UCSD-AML1 (cell line): ENCODE measurements around the gene MCUB.
A peak's percentile ranks its signal among the peaks of the same experiment; 100 is the strongest.
"Not testable (repeated sequence)": the region's sequence is repeated elsewhere in the genome, so short reads cannot be mapped to it uniquely, and the experiment has no call there.

Source experiments
- DNase-seq: peaks from one replicate; lab custom pipeline; 2025; ENCODE audit not compliant: unreplicated experiment; lab: John Stamatoyannopoulos, UW

Gene MCUB, protein sequence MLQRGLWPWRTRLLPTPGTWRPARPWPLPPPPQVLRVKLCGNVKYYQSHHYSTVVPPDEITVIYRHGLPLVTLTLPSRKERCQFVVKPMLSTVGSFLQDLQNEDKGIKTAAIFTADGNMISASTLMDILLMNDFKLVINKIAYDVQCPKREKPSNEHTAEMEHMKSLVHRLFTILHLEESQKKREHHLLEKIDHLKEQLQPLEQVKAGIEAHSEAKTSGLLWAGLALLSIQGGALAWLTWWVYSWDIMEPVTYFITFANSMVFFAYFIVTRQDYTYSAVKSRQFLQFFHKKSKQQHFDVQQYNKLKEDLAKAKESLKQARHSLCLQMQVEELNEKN

GRCh38 chr4:109559983-109560686 is at the start of gene MCUB:
MCUB (plus strand) TSS chr4:109560246; CDS start chr4:109560338, 92 bp downstream.
- peak; percentile 44 for DNase-seq

- DNase-seq, result no peak
Observed at GRCh38 chr4:109510687-109511086, 49.4 kb upstream of the MCUB start.

DNA sequence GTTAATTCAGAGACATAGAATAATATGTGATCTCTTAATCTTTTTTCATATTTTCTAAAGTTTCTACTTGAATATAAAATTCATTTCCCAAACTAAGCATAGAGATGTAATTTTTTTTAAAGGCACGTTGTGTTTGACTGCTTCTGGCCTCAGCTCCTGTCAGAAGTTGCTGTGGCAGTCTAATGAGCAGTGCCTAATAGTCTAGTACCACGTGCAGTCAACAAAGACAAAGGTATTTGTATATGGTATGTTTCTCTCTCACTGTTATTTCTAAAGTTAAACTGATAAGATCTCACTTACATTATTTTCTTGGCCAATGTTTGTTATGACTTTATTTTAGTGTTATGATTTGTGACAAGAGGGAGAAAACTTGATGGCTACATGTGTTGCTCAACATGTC is 48.6 kb upstream of the MCUB start:
- no peak for DNase-seq

DNA sequence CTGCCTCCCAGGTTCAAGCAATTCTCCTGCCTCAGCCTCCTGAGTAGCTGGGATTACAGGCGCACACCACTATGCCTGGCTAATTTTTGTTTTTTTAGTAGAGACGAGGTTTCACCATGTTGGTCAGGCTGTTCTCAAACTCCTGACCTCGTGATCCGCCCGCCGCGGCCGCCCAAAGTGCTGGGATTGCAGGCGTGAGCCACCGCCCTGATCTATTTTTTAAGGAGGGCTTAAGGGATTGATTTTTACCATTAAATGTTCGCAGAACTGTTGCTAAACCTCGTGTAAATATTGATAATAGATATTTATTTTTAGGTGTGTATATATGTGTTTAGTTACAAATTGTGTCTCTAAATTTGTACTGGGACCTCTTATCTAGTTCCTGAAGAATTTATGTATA is 46.7 kb upstream of the MCUB start:
- not testable (repeated sequence) for DNase-seq

DNA sequence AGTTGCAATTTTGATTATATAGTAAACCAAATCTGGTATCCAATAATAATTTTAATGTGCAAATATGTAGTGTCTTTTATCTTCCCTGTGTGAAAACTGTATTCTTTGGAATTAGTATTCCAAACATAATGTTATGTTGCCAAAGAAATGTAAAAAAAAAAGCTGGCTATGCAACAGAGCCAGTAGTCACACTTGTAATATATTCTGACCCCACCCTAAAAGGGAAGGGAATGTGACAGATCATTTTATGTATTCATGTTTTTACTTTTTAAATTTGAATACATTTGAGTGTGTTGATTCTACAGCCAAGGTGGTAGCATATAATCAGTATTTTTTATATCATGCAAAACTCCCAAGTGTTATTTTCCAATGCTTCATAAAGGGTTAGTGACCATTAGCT is 27.9 kb upstream of the MCUB start:
- no peak for DNase-seq

DNA sequence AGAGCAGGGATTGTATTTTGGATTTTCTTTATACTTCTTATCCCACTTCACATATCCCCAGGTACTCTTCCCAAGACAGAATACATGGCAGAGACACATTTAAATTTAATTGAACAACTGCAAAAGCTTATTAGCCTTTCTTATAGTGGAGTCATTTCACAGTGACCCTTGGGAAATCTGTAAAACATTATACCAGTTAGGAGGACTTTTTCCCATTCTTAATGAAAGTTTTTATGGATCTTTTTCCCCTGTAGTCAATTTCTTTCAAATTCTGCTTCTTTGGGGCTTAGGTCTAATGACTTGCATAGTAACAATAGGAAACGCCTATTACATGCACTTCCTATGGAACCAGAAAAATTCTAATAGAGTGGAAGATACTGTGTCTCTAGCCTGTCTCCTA is 14.6 kb upstream of the MCUB start:
- no peak for DNase-seq

- DNase-seq, result no peak
Observed at GRCh38 chr4:109547394-109547793, 12.7 kb upstream of the MCUB start.

DNA sequence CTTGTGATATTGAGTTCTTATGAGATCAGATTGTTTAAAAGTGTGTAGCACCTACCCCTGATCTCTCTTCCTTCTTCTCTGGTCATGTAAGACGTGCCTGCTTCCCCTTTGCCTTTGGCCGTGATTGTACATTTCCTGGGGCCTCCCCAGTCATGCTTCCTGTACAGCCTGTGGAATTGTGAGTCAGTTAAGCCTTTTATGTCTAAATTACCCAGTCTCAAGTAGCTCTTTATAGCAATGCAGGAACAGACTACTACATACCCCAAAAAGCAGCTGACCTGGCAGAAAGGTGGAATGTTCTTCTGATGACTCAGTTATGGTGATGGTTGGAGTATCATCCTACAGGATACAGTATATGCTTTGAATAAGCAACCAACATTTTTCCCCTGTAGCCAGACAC is 11.4 kb upstream of the MCUB start:
- peak; percentile 45 for DNase-seq

DNA sequence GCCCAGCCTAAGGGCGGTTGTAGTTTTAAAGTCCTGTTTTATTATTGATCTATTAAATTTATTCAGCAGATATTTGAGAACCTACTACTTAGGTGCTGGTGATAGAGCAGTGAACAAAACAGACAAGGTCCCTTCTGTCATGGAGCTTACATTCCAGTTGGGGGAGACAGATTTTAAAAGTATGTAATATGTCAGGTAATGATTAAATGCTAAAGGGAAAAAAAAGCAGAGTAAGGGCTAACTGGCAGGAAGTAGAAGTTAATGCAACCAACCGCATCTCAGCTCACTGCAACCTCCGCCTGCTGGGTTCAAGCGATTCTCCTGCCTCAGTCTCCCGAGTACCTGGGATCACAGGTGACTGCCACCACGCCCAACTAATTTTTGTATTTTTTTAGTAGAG is 7.8 kb upstream of the MCUB start:
- no peak for DNase-seq

DNA sequence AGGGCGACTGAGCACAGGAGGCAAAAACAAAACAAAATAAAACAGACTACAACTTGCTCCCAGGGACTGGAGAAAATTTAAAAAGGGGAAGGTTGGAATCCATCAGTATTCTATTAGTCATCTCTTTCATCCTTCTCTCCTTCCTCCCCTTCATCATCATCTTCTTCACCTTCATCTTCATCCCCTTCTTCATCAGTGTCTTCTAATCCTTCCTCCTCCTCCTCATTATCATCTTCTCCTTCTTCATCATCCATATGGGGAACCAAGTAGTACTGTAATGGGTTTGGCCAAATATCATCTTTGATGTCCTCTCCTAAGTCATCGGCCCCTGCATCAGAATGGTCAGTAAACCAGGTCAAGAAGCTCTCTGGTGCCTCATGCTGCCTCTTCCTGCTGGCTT is 6.9 kb upstream of the MCUB start:
- DNase-seq, result no peak

GRCh38 chr4:109554971-109555370 is 5.1 kb upstream of the MCUB start:
- DNase-seq, result no peak

GRCh38 chr4:109557433-109557832 is 2.6 kb upstream of the MCUB start:
- DNase-seq, result no peak

DNA sequence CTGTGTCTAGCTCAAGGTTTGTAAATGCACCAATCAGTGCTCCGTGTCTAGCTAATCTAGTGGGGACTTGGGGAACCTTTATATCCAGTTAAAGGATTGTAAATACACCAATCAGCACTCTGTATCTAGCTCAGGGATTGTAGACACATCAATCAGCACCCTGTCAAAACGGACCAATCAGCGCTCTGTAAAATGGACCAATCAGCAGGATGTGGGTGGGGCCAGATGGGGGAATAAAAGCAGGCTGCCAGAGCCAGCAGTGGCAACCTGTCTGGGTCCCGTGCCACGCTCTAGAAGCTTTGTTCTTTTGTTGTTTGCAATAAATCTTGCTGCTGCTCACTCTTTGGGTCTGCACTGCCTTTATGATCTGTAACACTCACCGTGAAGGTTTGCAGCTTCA is 2.0 kb upstream of the MCUB start:
- not testable (repeated sequence) for DNase-seq

DNA sequence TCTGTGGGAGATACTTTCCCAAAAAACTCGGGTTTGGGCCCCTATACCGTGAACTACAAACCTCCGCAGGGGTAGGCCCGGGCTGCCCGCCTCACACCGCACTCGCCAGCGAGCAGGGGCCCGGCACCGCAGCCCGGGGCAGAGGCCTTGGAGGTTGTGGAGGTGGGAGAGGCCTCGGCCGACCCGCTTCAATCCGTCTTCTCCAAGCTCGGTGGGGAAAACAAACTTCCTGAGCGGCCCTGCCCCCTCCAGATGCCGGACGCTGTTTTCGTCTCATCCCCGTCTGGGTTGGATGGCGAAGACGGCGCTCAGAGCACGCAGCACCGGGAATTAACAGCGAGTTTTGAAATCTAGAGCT is 442 bp upstream of the MCUB start:
- DNase-seq, result no peak

DNA sequence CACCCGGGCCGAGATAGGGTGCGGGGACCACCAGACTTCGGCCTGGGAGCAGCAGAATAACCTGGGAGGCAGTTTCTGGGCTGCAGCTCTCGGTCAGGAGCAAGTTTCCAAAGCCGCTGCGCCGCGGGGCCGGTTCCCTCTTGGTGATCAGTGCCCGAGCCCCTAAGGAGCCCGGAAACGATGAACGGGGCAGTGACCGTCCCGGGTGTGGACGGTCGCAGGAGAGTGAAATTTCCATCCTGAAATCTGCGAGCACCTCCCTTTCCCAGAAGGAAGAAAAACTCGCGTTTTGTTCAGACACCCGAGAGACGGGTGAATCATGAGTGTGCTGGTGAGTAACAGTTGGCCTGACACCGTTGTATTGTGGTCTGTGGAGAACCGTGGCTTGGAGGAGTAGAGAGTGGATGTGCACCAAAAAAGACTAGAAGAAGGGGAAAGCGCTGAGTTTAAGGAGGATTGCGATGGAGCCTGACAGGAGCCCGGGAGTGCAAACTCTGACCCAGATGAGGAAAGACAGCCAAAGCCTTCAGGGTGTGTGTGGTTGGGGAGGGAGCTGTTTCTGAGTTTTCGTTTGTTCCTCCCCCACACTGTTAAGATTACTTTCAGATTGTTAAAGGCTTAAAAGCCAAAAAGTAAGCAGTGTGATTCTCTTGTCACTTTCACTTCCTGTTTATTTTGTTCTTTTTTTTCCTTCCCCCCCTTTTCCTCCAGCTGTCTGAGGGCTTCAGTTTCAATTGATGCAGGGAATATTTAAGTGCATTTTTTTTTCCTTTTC is 828 bp downstream of the MCUB start:
- DNase-seq, result peak; percentile 41

DNA sequence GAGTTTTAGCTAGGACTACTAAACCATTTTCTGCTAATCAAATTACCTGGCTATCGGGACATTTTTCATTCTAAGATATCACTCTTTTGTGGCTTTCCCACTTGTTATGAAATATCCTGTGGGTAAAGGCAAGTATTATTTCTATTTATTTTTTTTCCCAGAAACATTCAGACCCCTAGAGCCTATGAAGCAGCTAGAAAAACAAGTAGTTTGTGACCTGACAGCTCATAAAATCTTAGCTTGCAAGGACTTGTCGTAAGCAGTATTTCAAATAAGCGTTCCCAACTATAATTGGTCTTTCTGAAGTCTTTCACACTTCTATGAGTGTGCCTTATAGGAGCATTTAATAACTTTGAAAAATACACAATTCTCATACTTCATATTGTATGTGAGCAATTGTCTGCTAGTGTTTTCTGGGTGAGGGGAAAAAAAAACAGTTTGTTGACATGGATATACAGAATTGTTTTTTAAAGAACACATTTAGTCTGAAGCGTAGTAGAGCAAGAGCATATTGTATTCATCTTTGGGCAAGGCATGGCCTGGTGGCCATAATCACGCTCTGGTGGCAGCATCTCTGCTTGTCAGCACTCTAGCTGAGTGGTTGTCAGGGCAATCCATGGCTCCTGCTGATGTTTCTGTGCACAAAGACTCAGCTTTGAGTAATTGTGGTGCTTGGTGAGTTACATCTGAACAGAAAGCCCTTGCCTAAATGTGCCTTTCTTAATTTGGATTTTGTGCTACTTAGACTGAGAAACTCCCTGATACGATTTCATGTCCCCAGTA is 2.6 kb downstream of the MCUB start:
- DNase-seq, result no peak

GRCh38 chr4:109571494-109571893 is 11.4 kb downstream of the MCUB start:
- DNase-seq, result no peak

- no peak for DNase-seq
Observed at GRCh38 chr4:109572154-109572553, 12.1 kb downstream of the MCUB start.

DNA sequence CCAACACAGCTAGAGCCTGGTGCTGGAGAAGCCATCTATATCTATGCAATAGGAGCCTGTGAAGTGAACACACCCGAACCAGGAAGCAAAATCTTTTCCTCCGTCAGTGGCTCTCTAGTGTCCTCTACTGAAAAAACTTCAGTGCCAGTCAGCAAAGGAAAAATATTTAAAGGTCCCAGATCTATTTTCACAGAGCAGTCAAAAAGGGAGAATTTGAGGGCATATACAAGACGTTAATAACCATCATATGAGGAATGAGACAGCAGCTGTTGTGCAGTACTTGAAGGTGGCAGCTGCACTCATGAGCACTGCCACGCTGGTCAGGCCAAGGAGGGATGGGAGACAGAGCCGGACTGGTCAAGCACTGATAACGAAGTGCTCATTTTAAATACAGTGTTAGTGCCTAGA is 14.4 kb downstream of the MCUB start:
- DNase-seq, result peak; percentile 8

DNA sequence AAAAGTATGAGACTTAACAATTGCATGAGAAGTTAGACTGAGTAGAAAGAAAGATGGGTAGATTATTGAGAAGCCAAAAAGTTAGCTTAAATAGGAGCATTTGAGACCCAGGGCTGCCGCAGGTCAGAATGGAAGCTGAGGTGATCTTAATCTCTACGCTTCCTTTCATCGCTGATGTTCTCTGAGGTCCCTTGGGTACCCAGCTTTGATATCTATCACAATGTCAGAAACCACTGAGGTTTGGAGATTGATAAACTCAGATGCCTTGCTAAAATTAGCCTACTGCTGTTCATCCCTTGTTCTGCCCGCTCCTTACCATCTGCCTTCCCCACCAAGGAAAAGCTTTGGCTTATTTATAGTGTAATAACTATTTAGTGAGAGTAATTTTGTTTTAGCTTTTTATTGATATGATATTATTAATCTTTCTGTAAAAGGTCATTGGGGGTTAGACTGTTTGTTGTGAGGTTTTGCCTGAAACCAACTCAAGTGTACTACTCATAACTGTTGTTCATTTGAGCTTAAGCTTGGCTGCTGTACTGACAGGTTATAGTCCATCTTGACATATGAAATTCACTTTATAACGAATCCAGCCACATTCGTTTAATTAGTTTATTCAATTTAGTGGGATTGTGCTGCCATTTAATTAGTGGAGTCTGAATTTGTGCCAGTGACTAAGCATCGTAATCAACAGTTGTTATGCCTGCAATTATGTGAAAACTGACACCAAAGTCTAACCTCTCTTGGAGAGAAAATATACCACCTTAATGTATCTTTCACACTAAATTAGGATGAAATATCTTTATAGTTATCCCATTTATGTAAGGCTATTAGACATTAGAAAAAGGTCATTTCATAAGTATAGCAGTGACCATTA is 15.1 kb downstream of the MCUB start:
- no peak for DNase-seq
